HG03457 (cell line): ENCODE results near the gene BORCS5.
"Not testable (repeated sequence)": the region's sequence is repeated elsewhere in the genome, so short reads cannot be mapped to it uniquely, and the experiment has no call there.

Experiments used
- ATAC-seq: cut with Tn5 transposase; IDR thresholded peaks from one replicate; pipeline ENCODE4 v1.9.1; 2021; ENCODE audit warnings: moderate number of reproducible peaks; ENCODE audit not compliant: unreplicated experiment

BORCS5 gene

DNA sequence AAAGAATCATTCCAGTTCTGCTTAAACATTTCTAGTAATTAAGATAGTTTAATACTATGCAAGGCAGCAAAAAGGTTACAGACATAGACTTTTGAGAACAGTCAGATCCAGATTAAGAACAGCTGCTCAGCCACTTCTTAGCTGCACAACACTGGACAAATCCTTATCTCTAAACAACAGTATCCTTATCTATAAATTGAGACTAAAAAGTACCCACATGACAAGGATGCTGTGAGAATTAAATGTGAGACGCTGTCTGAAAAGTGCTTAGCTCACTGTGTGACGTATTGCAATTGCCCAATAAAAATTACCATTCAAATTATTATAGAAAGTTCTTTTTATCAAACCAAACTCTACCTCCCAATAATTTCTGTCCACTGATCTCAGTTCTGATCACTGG, 35.5 kb downstream of the BORCS5 start:
- ATAC-seq: no peak

GRCh38 chr12:12393171-12393570, 36.3 kb downstream of the BORCS5 start:
- ATAC-seq: no peak

- ATAC-seq: no peak
Measured at GRCh38 chr12:12396694-12397093, 39.8 kb downstream of the BORCS5 start.

- no peak for ATAC-seq
Measured at GRCh38 chr12:12397184-12397583, 40.3 kb downstream of the BORCS5 start.

DNA sequence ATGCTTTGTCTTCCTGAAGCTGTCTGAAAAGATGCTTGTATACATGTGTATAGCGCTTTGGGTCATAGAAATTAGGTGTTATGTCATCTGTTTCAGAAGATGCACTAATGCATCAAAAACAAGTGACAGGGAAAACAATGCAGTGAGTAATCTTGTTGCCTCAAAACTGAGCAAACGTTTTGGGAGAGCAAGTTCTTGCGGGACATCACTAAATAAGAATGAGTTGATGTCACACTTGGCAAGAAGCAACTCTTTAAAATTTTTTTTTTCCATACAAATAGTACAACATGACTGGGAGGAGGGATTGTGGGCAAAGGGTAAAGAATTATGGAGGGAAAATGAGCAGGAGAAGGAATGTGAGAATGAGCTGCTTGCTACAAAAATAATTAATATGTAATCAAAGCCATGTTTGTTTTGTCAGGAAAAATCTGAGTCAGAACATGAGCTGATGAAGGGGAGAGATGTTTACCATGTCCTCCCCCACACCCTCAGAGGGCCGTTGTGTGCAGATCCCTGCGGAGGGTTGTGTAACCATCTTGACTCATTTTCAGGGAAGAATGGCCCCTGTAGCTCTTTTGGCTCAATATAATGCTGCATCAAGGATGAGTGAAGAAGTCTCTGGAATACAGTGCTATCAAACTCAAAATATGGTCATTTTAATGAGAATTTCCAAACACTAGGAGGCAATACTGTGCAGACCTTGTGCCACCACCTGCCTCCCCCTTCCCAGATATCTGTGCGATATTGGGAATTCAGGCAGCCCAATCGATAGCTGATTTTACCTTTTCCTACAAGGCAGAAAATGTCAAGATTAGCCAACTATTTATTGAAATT, 41.4 kb downstream of the BORCS5 start:
- no peak for ATAC-seq

DNA sequence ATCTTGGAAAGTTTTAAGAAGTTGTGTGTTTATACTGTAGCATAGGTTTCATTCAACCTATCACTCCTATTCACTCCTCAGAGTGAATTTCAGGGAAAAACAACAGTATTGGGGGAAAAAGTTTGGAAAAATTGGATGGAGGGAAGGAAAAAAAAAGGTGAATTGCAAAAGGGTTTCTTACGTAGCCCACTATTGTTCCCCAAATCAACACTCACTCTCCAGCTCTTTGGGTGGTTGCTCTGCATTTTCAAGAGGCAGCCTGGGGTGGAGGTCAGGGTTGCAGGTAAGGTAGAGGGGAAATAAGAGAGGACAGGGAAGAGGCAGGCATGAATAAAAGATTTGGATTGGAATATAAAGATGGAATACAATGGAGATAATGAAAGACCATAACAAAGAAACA, 42.3 kb downstream of the BORCS5 start:
- no peak for ATAC-seq

GRCh38 chr12:12399776-12400305, 43.0 kb downstream of the BORCS5 start:
- no peak for ATAC-seq

- no peak for ATAC-seq
Measured at GRCh38 chr12:12400793-12401192, 43.9 kb downstream of the BORCS5 start.

- ATAC-seq: no peak
Measured at GRCh38 chr12:12403264-12404248, 46.7 kb downstream of the BORCS5 start.

GRCh38 chr12:12404297-12404696, 47.4 kb downstream of the BORCS5 start:
- ATAC-seq: no peak

DNA sequence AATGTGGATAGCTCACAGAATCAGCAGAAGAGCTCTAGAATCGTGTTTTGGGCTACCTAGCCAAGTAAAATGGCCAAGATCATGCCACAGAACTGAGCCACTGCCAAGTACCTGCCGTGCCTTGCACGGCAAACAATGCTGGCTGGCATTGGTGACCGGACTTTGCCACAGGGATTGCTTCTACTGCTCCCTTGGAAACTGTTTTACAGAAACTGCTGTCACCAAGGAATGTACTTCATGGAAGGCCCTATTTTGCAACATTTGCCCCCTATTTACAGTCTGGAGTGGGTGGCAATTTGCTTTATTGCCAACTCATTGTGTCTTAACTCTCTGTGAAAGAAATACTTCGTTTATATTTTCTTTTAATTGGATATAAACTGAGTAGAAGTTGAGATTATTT, 49.0 kb downstream of the BORCS5 start:
- no peak for ATAC-seq

DNA sequence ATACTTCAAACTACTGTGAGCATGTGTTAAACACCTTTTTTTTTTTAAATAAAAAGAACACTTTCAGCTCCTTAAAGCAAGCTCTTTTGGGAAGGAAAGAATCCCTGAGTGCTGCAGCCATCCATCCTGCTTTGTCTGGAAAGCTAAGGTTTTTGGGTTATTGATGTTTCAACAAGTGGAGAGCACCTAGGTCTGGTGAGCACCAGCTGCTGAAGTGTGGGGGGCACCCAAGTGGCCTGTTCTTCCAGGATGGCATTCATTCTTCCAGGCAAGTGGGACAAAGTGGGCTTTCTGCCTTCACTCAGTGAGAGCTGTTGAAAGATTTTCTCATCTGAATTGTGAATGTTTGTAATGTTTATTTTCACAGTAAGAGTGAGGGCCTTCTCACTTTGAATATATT, 49.9 kb downstream of the BORCS5 start:
- no peak for ATAC-seq

- ATAC-seq: no peak
Measured at GRCh38 chr12:12408265-12408690, 51.4 kb downstream of the BORCS5 start.

GRCh38 chr12:12409337-12409736, 52.5 kb downstream of the BORCS5 start:
- ATAC-seq: not testable (repeated sequence)

GRCh38 chr12:12415886-12416285, 59.0 kb downstream of the BORCS5 start:
- no peak for ATAC-seq

DNA sequence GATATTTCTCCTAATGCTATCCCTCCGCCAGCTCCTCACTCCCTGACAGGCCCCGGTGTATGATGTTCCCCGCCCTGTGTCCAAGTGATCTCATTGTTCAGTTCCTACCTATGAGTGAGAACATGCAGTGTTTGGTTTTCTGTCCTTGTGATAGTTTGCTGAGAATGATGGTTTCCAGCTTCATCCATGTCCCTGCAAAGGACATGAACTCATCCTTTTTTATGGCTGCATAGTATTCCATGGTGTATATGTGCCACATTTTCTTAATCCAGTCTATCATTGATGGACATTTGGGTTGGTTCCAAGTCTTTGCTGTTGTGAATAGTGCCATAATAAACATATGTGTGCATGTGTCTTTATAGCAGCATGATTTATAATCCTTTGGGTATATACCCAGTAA, 62.3 kb downstream of the BORCS5 start:
- ATAC-seq: not testable (repeated sequence)

- ATAC-seq: no peak
Measured at GRCh38 chr12:12423367-12423766, 66.5 kb downstream of the BORCS5 start.

DNA sequence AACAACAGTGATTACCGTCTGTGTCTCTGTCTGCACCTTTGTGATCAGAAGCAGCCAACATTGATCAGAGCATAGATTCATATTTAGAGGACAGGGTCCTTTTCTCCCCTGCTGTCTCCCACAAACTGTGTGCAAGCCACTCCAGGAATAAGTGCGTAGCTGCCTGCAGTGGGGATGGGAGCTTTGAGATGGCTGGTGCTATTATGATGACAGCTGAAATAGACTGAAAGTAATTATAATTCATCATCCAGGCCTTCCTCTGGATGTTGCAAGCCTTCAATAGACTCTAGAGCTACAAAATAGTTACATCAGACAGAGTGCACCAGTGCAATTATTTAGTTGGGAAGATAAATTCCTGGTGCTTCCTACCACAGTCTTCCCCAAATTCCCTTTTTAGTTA, 68.1 kb downstream of the BORCS5 start:
- no peak for ATAC-seq

GRCh38 chr12:12425616-12426015, 68.7 kb downstream of the BORCS5 start:
- no peak for ATAC-seq

DNA sequence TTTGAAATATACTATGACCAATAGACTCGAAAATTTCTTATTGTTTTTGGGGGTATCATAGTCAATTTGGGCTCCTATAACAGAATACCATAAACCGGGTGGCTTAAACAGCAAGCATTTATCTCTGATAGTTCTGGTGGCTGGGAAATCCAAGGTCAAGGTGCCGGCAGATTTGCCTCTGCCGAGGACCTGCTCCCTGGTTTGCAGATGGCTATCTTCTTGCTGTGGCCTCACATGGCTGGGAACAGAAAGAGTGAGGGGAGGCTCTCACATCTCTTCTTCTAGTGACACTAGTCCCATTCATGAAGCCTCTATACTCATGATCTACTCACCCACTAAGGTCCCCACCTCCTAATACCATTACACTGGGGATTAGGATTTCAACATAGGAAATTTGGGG, 70.7 kb downstream of the BORCS5 start:
- no peak for ATAC-seq

GRCh38 chr12:12428047-12428446, 71.2 kb downstream of the BORCS5 start:
- ATAC-seq: no peak
